GM12878 (cell line): ENCODE results near the gene DMXL2.

Source experiments
- CBX5 ChIP-seq: sonication (generic); IDR thresholded peaks from 2 replicates; pipeline ENCODE4 v1.6.1; 2016; ENCODE audit warnings: low read depth, moderate library complexity, mild to moderate bottlenecking, inconsistent platforms
- CTCF ChIP-seq, 3 experiments: IDR thresholded peaks in 2 of 3; conservative IDR thresholded peaks in 1 of 3; 2 replicates each; pipeline ENCODE4 v1.5.1; 2011; ENCODE audit warnings: low read depth in 3 of 3, low read length in 3 of 3, mild to moderate bottlenecking in 3 of 3, control low read depth in 2 of 3, moderate library complexity in 2 of 3, inconsistent platforms in 1 of 3, mixed read lengths in 1 of 3; ENCODE audit not compliant: control insufficient read depth in 2 of 3, insufficient read depth in 1 of 3; ENCODE audit errors: extremely low read depth in 1 of 3
- ZSCAN29 ChIP-seq: fragments of 450-650 bp; IDR thresholded peaks from 2 replicates; pipeline ENCODE4 v1.6.1; 2017; ENCODE audit warnings: mild to moderate bottlenecking, moderate library complexity

- TF ChIP-seq CTCF (IDR thresholded peaks at IDR 0.05 in 2 of 3, conservative IDR thresholded peaks at IDR 0.05 in 1 of 3; ENCODE audit: control insufficient read depth in 2 of 3, extremely low read depth in 1 of 3, insufficient read depth in 1 of 3, low read depth in 3 of 3, low read length in 3 of 3), result no peak
- TF ChIP-seq ZSCAN29, result no peak
- TF ChIP-seq CBX5, result no peak
Observed at GRCh38 chr15:51576911-51577500, 45.6 kb downstream of the DMXL2 start.
